WTC11 (cell line): ENCODE data around the gene ATG14.

Source experiments
- TEAD4 ChIP-seq: sonication (generic); formaldehyde crosslinking; IDR thresholded peaks from 2 replicates; pipeline ENCODE4 v1.8.0; 2022; ENCODE audit warnings: mild to moderate bottlenecking, missing genetic modification reagents
- TF ChIP-seq, protein P1 (sequence below): fragments of 200-600 bp; IDR thresholded peaks from 2 replicates; pipeline ENCODE4 v1.8.0; 2022; ENCODE audit warnings: antibody characterized with exemption
- TF ChIP-seq, protein P2 (sequence below): sonication (generic); formaldehyde crosslinking; IDR thresholded peaks from 2 replicates; pipeline ENCODE4 v1.8.0; 2022; ENCODE audit warnings: mild to moderate bottlenecking, missing genetic modification reagents
- TF ChIP-seq, protein P3 (sequence below): sonication (generic); formaldehyde crosslinking; IDR thresholded peaks from 2 replicates; pipeline ENCODE4 v1.8.0; 2022; ENCODE audit warnings: mild to moderate bottlenecking, missing genetic modification reagents

DNA sequence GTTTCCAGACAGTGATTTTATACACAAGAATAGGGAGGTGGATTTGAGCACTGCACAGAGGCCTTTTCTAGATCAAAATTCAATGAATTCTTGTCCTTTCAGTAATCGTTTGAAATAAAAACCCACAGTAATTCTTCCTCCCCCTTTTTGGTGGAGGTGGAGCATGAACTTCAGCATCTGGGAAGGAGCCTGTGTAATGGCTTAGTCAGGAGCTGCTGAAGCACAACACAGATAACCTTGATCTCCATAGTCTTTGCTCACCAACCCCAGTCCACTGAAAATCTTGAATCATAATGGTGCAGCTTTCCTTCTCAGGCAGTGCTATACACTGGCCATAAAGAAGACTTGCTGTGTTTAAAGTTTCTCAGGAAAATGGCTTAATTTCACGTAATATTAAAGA is 35.2 kb upstream of the ATG14 start:
- TF ChIP-seq TEAD4 (CRISPR knock-in tag) = no peak
- TF ChIP-seq, protein P1, sequence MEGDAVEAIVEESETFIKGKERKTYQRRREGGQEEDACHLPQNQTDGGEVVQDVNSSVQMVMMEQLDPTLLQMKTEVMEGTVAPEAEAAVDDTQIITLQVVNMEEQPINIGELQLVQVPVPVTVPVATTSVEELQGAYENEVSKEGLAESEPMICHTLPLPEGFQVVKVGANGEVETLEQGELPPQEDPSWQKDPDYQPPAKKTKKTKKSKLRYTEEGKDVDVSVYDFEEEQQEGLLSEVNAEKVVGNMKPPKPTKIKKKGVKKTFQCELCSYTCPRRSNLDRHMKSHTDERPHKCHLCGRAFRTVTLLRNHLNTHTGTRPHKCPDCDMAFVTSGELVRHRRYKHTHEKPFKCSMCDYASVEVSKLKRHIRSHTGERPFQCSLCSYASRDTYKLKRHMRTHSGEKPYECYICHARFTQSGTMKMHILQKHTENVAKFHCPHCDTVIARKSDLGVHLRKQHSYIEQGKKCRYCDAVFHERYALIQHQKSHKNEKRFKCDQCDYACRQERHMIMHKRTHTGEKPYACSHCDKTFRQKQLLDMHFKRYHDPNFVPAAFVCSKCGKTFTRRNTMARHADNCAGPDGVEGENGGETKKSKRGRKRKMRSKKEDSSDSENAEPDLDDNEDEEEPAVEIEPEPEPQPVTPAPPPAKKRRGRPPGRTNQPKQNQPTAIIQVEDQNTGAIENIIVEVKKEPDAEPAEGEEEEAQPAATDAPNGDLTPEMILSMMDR = no peak
- TF ChIP-seq, protein P2, sequence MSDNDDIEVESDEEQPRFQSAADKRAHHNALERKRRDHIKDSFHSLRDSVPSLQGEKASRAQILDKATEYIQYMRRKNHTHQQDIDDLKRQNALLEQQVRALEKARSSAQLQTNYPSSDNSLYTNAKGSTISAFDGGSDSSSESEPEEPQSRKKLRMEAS (CRISPR knock-in tag) = no peak
- TF ChIP-seq, protein P3, sequence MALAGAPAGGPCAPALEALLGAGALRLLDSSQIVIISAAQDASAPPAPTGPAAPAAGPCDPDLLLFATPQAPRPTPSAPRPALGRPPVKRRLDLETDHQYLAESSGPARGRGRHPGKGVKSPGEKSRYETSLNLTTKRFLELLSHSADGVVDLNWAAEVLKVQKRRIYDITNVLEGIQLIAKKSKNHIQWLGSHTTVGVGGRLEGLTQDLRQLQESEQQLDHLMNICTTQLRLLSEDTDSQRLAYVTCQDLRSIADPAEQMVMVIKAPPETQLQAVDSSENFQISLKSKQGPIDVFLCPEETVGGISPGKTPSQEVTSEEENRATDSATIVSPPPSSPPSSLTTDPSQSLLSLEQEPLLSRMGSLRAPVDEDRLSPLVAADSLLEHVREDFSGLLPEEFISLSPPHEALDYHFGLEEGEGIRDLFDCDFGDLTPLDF (CRISPR knock-in tag) = no peak
